ENCODE data around the gene MDM2.

MDM2 gene

GRCh38 chr12:68807576-68808387, at the start of gene MDM2:
MDM2 (plus strand) TSS chr12:68808177; CDS start chr12:68808478, 301 bp downstream.
- peak; percentile 89 to 97 for DNase-seq (ENCODE audit: low read depth in 1 of 2, low spot score in 1 of 2)

- no peak for DNase-seq (ENCODE audit: low read depth in 1 of 2, low spot score in 1 of 2)
Measured at GRCh38 chr12:68759852-68760251, 48.1 kb upstream of the MDM2 start.

GRCh38 chr12:68760806-68761441, 47.1 kb upstream of the MDM2 start:
- no peak for DNase-seq (ENCODE audit: low read depth in 1 of 2, low spot score in 1 of 2)

- DNase-seq (ENCODE audit: low read depth in 1 of 2, low spot score in 1 of 2), result no peak
Measured at GRCh38 chr12:68761442-68761812, 46.5 kb upstream of the MDM2 start.

- DNase-seq (ENCODE audit: low read depth in 1 of 2, low spot score in 1 of 2), result no peak
Measured at GRCh38 chr12:68761901-68762630, 45.9 kb upstream of the MDM2 start.

- no peak for DNase-seq (ENCODE audit: low read depth in 1 of 2, low spot score in 1 of 2)
Measured at GRCh38 chr12:68762691-68763090, 45.3 kb upstream of the MDM2 start.

GRCh38 chr12:68765696-68766095, 42.3 kb upstream of the MDM2 start:
- no peak for DNase-seq (ENCODE audit: low read depth in 1 of 2, low spot score in 1 of 2)

GRCh38 chr12:68766646-68767045, 41.3 kb upstream of the MDM2 start:
- no peak for DNase-seq (ENCODE audit: low read depth in 1 of 2, low spot score in 1 of 2)

GRCh38 chr12:68767191-68767590, 40.8 kb upstream of the MDM2 start:
- DNase-seq (ENCODE audit: low read depth in 1 of 2, low spot score in 1 of 2), result no peak

GRCh38 chr12:68768431-68768939, 39.5 kb upstream of the MDM2 start:
- no peak for DNase-seq (ENCODE audit: low read depth in 1 of 2, low spot score in 1 of 2)

GRCh38 chr12:68769941-68770340, 38.0 kb upstream of the MDM2 start:
- no peak for DNase-seq (ENCODE audit: low read depth in 1 of 2, low spot score in 1 of 2)

- no peak for DNase-seq (ENCODE audit: low read depth in 1 of 2, low spot score in 1 of 2)
Measured at GRCh38 chr12:68771223-68771925, 36.6 kb upstream of the MDM2 start.

GRCh38 chr12:68772714-68773113, 35.3 kb upstream of the MDM2 start:
- no peak for DNase-seq (ENCODE audit: low read depth in 1 of 2, low spot score in 1 of 2)

- no peak for DNase-seq (ENCODE audit: low read depth in 1 of 2, low spot score in 1 of 2)
Measured at GRCh38 chr12:68773582-68773981, 34.4 kb upstream of the MDM2 start.

GRCh38 chr12:68775121-68775630, 32.8 kb upstream of the MDM2 start:
- DNase-seq (ENCODE audit: low read depth in 1 of 2, low spot score in 1 of 2), result no peak

GRCh38 chr12:68776976-68777610, 30.9 kb upstream of the MDM2 start:
- no peak for DNase-seq (ENCODE audit: low read depth in 1 of 2, low spot score in 1 of 2)

- DNase-seq (ENCODE audit: low read depth in 1 of 2, low spot score in 1 of 2), result no peak
Measured at GRCh38 chr12:68779280-68779679, 28.7 kb upstream of the MDM2 start.

- DNase-seq (ENCODE audit: low read depth in 1 of 2, low spot score in 1 of 2), result no peak
Measured at GRCh38 chr12:68780731-68781130, 27.2 kb upstream of the MDM2 start.

GRCh38 chr12:68781728-68782127, 26.2 kb upstream of the MDM2 start:
- no peak for DNase-seq (ENCODE audit: low read depth in 1 of 2, low spot score in 1 of 2)

GRCh38 chr12:68784015-68784414, 24.0 kb upstream of the MDM2 start:
- no peak for DNase-seq (ENCODE audit: low read depth in 1 of 2, low spot score in 1 of 2)

GRCh38 chr12:68785358-68785757, 22.6 kb upstream of the MDM2 start:
- no peak for DNase-seq (ENCODE audit: low read depth in 1 of 2, low spot score in 1 of 2)
